Right renal pelvis (tissue), 4 donors: ENCODE results near the gene NFE2L2. TPM values are rescaled to one million over a fixed set of nuclear protein-coding genes. Genes with fewer than 3 reads are reported as not detected.
"Not testable (repeated sequence)": the region's sequence is repeated elsewhere in the genome, so short reads cannot be mapped to it uniquely, and the experiment has no call there.

Source experiments
- DNase-seq, 4 donors: peaks; one replicate each; pipeline ENCODE4 v3.0.0-alpha.2; 2013; ENCODE audit warnings: low read depth in 4 of 4, low spot score in 3 of 4, missing footprints in 1 of 4
- polyA plus RNA-seq, 4 donors: library from polyadenylated mRNA; unstranded; fragments of 120-200 nt; gene quantifications; one replicate each; pipeline ENCODE4 v1.2.1, GENCODE V29; 2013; ENCODE audit not compliant: insufficient read length in 4 of 4

Gene NFE2L2
- polyA plus RNA-seq, 4 donors, result 145 to 173 (median 161) TPM

DNA sequence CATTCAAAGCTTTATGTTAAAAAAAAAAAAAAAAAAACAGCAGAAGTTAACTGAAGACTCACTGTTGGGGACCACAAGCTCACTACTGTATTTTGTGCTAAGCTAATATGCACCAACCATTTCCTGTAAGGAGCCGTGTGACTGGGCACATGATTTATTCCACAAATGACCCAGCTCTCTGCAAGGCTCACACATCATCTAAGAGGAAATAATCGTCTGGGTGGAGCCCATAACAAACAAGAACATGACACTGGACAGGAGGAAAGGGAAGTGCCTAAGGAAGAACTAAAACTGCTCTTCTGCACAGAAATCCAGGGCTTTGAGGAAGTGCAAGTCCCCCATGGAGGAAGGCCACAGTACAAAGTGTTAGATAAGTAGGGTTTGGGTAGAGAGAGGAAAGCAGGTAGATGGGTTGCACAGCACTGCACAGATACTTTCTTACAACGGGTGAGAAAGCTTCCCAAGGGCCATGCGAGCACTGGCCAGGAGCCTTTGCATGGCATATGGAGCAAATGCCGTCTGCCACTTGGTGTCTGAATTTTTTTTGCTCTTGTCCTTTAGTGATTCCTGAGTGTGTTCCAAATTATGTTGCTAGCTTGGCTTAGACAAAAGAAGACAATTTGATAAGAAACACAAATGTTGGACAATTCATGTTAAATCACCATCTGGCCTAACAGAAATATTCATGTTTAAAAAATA is 24.4 kb downstream of the NFE2L2 start:
- no peak for DNase-seq

DNA sequence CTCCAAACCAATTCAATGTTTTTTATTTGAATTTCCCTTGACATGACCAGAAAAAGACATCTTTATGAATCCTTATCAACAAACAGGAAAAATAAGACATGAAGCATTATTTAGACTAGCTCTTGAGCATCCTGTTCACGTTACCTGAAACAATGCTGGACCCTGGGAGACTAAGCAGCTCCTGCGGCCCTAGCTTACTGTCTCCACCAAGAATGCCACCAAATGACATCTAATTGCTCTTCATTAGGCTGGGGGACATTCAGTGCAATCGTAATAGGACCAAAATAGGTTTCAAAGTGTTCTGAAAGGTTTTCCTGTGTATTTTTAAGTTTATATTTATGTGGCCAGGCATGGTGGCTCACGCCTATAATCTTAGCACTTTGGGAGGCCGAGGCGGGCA is 25.5 kb downstream of the NFE2L2 start:
- DNase-seq, result no peak

DNA sequence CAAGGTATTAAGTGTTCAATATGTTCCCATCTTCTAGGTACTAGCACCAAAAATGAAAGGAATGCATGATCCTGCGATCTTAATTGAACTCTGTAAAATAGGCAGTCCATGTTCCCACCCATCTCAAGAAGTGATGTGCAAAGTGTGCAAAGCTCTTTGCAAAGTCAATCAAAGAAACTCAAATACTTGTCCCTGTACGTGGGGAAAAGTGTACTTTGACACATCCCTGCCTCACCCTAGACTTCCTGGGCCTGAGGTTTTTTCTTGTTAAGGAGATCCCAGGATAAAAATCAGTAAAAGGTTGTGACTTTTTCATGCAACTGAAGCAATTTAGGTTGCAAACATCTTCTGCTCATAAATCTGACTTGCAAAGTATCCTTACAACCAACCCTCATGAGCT is 26.6 kb downstream of the NFE2L2 start:
- DNase-seq, result no peak

DNA sequence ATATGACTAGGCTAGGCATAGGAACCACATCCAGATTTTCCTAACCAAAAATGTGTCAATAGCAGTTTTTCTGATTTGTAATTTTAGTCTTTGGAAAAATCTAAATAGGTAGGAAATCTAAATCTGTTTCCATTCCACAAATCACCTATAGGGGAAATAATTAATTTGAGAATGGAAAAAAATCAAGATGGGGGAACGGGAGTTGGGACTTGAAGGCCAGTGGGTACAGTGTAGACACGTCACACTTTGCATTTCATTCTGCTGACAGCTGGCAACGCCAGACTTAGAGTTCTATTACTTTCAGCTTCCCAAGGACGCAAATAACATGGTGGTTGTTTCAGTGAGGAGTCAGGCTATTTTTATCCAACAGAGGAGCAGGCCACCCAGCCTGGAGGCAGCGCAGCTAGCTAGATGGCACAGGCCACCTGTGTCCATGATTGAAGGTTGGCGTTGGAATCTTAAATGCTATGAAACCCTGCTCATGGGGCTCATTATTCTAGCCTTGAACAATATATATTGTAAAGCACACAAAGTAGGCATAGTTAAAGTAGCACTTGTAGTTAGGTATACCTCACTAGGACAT is 28.6 kb downstream of the NFE2L2 start:
- DNase-seq, result no peak

DNA sequence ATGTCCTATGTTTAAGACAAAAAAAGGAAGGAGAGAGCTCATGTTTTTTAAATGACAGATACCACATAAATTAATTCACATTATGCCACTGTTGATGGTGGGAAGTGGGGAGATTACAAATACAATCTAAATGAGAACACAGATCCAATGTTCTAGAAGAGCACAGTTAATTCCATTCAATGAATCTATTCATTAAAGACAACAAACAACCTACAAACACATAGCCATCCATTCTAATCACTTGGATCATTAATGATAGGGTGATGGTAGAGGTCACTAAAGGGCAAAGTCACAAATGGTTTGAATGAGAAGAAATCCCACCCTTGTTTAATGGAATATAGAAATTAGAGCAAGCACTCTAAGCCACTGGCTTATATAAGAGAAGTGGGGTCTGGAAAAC is 30.3 kb downstream of the NFE2L2 start:
- no peak for DNase-seq

DNA sequence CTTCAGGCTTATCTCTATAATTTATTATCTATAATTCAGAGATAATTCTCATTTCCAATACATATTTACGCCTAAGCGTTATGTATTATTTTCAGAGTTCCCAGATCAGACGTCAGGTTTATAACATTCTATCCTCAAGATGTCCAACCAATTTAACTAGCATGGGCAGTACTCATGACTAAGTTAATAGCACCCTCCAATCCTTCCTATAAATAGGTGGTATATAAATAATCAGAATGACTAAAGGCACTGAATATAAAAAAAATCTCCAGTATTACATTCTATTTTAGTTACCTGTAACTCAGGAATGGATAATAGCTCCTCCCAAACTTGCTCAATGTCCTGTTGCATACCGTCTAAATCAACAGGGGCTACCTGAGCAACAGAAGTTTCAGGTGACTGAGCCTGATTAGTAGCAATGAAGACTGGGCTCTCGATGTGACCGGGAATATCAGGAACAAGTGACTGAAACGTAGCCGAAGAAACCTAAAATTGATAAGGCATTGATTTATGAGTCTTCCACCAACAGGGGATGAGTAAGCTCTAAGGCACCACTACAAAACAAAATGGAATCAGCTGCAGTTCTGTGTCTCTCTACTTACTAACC is 32.3 kb downstream of the NFE2L2 start:
- no peak for DNase-seq

DNA sequence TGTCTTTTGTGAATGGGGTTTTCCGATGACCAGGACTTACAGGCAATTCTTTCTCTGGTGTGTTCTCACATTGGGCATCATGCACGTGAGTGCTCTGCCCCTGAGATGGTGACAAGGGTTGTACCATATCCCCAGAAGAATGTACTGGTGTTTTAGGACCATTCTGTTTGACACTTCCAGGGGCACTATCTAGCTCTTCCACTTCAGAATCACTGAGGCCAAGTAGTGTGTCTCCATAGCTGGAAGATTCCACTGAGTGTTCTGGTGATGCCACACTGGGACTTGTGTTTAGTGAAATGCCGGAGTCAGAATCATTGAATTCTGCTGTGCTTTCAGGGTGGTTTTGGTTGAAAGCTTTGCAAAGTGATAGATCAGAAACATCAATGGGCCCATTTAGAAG is 33.3 kb downstream of the NFE2L2 start:
- no peak for DNase-seq

DNA sequence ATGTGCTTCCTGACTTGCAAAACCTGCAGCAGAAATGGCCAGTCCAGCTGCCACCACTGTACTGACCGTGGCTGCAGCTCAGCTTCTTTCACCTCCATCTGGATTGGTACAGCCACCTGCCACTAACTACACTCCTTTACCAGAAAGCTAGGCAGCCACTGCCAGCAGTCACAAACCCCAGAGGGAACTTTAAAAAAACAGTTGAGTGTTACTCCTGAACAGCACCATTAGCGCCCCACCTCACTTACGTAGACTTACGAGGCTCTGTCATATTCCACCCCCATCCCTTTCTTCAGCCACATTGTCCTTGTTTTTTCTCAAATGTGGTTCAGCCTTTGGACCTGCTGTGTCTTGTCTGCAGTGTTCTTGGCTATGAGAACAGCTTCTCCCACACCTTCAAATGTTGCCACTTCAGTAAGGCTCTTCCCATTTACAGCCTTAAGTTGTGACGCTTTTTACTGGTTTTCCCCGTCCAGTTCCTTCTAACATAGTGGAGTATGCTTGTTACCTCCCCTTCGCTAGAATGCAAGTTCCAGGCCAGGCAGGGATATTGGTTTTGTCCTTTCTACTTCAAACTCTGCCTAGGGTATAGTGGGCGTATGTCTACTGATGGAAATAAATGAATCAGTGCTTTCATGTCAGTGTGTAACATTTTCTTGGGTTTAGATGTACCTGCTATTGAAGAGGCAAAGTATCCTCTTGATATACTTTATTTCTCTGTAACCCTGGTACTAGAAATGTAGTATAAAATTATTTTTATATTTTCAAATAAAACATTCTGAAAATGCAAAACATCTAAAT is 34.9 kb downstream of the NFE2L2 start:
- DNase-seq, result no peak

DNA sequence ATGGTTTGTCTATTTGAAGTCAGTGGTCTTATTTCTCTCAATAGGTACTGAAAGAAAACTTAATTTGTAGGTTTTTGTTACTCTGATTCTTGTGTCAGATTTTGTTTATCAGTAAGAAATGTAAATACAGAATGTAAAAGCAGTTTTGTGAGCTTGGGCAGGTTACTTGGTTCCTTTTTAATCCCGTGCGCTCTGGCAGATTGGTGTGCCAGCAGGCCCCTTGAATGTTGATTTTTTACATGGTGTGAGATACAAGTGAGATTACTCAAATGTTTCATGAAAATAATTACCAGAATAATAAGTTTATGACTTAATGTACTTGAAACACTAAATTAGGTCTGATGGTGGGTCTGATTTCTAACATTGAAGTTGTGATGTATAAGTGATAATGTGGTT is 38.6 kb downstream of the NFE2L2 start:
- no peak for DNase-seq

DNA sequence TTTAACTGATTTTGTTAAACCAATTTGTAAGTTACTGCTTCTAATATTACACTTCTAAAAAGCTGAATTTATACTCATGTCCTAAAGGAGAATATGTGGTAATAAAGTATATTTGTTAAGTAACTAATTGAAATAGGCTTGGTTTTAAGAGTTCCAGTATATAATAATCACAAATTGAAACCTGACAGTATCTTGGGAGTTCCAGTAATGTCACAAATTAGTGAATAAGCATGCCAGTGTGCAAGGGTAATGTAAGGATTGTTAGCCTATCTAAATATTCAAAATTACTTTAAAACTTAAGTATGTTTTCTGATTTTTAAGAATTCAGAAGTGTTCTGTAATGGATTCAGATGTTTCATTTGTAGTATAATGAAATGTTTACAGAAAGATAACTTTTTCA is 41.1 kb downstream of the NFE2L2 start:
- not testable (repeated sequence) for DNase-seq

DNA sequence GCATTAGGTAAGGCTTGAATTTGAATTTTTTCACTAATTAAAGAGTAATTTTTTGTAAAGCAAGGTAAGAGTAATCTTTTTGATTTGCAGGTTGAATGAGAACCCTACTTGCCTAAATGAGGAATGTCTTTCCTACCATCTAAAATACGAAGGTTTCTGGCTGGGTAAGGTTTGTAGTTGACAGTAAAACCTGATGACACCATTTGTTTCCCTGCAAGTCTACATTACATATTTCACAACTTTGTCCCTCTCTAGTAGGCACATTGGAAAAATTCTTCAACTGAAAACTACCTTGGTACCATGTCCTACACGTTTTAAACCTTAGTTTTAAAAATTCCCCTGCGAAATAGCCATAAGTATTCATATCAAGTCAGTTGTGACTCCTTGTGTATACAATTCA is 42.6 kb downstream of the NFE2L2 start:
- DNase-seq, result no peak

DNA sequence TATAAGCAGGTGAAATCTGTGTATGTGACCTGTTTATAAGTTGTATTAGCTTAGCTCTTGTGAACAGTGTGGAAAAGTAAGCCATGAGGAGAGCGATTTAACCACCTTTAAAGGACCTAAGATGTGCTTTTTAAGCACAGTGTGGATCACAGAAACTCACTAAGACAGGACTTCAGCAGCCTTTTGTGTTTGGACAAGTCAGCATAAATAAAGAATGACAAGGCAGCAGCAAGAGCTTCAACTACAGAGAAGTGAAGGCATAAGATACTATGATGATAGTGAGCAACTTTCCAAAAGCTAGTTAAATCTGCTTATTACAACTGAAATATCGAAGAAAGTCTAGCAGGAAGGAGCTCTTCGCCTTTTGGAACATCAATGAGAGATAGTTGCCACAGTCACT is 43.0 kb downstream of the NFE2L2 start:
- no peak for DNase-seq

DNA sequence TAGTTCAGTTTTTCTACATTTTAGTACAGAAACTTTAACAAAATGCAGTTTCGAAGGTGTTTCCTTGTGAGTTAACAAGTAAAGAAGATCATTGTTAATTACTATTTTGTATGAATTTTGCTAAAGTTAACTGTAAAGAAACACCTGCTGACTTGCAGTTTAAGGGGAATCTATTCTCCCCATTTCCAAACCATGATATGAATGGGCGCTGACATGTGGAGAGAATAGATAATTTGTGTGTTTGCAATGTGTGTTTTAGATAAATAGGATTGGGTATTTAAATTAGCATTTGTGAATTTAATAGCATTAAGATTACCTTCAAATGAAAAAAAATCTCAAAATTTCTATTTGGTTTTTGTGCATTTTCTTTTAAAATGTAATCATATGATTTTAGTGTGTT is 44.7 kb downstream of the NFE2L2 start:
- not testable (repeated sequence) for DNase-seq

DNA sequence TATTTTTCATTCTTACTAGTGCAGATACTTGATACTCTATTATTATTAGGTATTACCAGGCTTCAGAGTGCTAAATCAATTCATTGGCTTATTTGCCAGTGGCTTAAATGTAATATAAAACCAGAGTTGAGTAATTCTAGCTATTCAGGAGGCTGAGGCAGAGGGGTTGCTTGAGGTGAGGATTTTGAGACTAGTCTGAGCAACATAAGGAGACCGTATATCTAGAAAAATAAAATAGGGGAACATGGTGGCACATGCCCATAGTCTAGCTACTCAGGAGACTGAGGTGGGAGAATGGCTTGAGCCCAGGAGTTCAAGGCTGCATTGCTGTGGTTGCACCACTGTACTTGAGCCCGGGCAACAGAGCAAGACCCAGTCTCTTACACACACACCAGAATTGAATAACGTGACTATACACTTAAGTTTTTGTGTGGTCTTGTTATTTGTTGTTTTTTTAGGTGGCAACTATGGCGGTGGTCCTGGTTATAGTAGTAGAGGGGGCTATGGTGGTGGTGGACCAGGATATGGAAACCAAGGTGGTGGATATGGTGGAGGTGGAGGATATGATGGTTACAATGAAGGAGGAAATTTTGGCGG is 47.2 kb downstream of the NFE2L2 start:
- no peak for DNase-seq

DNA sequence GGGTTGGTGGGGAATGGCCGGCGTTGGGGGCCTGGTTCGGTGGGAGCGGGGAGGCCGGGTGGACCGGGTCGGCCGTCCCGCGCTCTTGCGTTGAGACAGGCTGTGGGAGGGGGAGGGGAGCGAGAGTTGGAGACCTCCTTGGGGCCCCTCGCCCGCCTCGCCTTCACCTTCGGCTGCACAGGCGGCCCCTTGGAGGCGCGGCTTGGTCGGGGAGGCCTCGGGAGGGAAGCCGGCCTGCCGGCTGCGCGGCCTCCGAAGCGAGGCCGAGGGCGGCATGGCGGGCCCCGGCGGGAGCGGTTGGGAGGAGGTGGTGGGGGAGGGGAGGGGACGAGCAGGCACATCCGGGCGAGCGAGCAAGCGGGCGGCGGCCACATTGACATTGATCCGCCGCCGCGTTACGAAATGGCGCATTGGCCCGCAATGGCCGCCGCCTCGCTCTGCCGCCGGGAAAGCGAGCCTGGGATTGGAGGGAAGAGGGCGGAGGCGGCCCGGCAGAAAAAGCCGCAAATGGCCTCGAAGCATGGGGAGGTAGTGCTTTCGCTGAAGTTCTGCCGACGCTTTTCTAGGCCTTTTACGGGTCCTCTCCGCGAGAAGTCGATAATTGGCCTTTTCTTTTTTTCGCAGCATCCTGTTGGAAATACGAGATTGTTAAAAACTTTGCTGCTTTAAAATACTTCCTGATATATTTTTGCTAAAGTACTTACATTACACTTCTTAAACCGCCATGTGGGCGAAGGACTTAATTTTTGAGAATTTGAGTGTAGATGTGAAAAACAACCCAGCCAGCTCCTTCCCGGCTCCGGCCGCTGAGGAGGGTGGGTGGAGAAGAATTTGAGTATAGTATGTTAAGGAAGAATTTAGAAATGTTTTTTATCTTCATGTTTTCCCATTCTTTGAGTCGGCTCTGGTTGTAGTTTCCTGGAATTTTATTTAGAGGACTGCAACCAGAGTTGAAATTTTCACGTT is 51.4 kb downstream of the NFE2L2 start:
- peak; percentile 69 to 78 (median 74) for DNase-seq

DNA sequence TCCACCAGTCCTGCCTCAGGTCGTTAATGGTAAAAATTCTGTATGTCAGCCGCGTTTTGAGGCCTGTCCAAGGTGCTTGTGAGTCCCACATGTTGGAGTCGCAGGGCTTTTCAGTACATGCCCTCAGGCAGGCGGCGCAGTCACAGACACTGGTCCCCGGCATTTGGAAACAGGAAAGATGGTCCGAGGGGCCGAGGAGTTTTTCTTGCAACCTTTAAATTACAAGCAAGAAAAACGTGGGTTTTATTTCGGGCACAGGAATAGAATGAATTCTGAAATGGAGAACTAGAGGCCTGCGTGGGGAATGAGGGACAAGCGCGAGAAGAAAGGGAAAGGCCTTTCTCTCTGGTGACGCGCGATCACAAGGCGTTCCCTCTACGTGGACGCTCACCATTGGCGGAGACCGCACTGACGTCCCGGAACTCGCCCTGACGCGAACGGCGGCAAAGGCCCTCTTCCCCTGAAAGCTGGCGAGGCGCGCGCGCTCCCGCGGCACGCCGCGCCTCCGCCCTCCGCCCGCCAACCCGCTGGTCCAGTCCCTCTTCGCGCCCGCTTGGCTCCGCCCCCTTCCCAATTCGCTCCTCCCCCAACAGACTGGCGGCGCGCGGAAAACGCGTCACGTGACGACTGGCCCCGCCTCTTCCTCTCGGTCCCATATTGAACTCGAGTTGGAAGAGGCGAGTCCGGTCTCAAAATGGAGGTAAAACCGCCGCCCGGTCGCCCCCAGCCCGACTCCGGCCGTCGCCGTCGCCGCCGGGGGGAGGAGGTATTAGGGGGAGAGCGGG is 52.2 kb downstream of the NFE2L2 start, which contains the start of gene HNRNPA3:
HNRNPA3 (plus strand) TSS at position 689 of the 785 bp plus-strand sequence; CDS start at position 695, 6 bp downstream.
- DNase-seq, result peak; percentile 97 to 99 (median 98)

DNA sequence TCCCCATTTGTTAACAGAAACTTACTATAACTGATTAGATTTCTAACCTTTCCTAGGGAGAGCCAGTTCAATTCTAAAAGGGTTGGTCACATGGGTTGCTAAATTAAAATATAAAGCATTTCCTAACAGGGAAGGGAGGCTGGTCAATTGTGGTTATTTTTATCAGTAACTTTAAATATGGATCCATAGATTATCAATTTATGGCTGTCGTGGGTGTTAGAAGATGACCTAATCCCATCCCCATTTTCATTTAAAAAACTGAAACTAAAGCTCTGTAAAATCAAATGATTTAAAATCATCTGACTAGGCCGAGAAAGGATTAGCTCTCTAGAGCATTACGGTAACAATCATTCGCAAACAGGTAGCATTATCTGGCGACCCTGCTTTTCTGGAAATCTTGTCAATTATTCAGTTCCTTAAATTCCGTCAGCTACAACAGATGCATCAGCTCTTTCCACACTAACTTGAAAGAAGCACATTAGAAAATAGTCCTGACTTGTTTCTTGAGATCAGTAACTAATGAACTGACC is 52.9 kb downstream of the NFE2L2 start:
- DNase-seq, result no peak

DNA sequence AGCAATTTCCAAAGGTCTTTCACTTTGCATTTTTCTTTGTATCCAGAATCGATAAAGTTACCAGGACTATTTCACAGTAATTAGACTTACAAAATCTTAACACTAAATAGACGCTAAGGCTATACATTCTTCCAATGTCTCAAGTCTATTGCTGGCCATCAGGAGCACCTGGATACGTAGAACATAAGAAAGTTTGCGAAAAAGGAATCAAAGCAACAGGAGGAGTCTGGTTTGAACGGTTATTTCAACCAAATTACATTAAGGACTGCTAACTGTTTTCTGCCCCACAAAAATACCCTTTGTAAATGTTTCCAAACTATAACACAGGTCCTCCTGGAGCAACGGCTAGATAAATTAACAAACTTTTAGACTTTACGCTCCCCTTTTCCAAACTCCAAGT is 53.4 kb downstream of the NFE2L2 start:
- DNase-seq, result no peak

DNA sequence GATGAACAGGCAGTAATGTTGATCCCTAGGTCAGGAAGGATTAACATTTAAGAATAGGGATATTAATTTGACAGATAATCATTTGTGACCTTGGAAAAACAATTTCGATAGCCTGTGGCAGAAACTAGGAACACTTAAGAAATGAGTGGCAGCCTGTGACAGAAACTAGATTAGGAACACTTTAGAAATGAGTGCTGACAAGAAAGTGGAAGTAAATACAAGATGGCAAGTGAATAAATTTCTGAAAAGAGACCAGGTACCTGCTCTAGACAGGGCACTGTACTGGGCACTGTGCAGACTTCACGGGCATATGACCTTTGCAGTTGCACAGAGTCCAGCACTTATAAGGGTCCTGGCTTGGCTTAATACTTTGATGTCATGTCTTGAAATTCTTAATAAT is 57.4 kb downstream of the NFE2L2 start:
- no peak for DNase-seq
